Measurements from ENCODE around the gene PIK3R3. TPM values are rescaled to one million over a fixed set of nuclear protein-coding genes. Genes with fewer than 3 reads are reported as not detected.

The PIK3R3 gene
- total and polyA plus RNA-seq, 9 of the 15 experiments (the other 6 are each of a cell fraction or from before 2014, with no cell fraction given) = 1.4 to 7.7 (median 4.6) TPM

DNA sequence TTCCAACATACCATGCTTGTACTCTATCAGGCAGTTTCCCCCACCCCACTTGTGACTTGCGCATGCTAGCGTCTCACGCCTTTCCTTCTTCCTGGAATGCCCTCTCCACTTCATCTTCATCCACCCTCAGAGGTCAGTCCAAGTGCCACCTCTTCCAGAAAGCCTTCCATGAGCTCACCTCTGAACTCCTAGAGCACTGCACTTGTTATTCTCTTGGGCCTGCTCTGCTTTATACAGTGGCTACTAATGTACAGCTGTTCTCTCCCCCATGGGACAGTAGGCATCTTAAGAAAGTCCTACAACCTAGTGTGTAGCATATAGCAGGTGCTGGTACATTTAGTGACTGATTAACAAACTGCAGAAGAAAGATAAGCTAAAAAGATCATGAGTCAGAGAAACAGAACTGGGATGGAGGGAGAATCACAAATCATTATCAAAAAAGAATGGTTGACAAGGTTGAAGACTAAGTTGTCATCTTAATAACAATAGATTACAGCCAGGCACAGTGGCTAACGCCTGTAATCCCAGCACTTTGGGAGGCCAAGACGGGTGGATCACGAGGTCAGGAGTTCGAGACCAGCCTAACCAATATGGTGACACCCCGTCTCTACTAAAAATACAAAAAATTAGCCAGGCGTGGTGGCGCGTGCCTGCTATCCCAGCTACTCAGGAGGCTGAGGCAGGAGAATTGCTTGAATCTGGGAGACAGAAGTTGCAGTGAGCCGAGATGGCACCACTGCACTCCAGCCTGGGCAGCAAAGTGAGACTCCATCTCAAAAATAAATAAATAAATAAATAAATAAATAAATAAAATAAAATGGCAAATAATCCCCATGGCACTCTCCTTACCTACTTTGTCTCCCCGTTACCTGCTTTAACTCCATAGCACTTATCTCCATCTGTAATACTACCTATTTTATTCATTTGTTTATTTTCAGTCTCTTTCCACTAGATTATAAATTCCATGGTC lies 26.2 kb upstream of the PIK3R3 start (continued):
- no peak for TF ChIP-seq U2AF2 (optimal IDR thresholded peaks at IDR 0.05; ENCODE audit: low read depth, low read length)
- no peak for TF ChIP-seq ZBED1 (IDR thresholded peaks at IDR 0.05)
- peak; percentile 72 for TF ChIP-seq TAF9B (IDR thresholded peaks at IDR 0.05; ENCODE audit: partially characterized antibody)
- no peak for TF ChIP-seq ZFPM2 (CRISPR knock-in tag; IDR thresholded peaks at IDR 0.05)
- no peak for TF ChIP-seq SP2 (IDR thresholded peaks at IDR 0.05; ENCODE audit: extremely low read depth, low read depth, low read length, poor library complexity, severe bottlenecking)
- TF ChIP-seq, protein P1, sequence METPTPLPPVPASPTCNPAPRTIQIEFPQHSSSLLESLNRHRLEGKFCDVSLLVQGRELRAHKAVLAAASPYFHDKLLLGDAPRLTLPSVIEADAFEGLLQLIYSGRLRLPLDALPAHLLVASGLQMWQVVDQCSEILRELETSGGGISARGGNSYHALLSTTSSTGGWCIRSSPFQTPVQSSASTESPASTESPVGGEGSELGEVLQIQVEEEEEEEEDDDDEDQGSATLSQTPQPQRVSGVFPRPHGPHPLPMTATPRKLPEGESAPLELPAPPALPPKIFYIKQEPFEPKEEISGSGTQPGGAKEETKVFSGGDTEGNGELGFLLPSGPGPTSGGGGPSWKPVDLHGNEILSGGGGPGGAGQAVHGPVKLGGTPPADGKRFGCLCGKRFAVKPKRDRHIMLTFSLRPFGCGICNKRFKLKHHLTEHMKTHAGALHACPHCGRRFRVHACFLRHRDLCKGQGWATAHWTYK (CRISPR knock-in tag; IDR thresholded peaks at IDR 0.05) = peak; percentile 59
- no peak for TF ChIP-seq SNAPC5 (CRISPR knock-in tag; IDR thresholded peaks at IDR 0.05)
- TF ChIP-seq, protein P2, sequence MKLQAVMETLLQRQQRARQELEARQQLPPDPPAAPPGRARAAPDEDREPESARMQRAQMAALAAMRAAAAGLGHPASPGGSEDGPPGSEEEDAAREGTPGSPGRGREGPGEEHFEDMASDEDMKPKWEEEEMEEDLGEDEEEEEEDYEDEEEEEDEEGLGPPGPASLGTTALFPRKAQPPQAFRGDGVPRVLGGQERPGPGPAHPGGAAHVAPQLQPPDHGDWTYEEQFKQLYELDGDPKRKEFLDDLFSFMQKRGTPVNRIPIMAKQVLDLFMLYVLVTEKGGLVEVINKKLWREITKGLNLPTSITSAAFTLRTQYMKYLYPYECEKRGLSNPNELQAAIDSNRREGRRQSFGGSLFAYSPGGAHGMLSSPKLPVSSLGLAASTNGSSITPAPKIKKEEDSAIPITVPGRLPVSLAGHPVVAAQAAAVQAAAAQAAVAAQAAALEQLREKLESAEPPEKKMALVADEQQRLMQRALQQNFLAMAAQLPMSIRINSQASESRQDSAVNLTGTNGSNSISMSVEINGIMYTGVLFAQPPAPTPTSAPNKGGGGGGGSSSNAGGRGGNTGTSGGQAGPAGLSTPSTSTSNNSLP (IDR thresholded peaks at IDR 0.05; ENCODE audit: borderline replicate concordance, low read depth, low read length) = peak; percentile 98
- no peak for TF ChIP-seq BRF1 (IDR thresholded peaks at IDR 0.05; ENCODE audit: borderline replicate concordance, extremely low read depth, insufficient read length)
- no peak for TF ChIP-seq CGGBP1 (CRISPR knock-in tag; IDR thresholded peaks at IDR 0.05)
- TF ChIP-seq OTX1 (CRISPR knock-in tag; IDR thresholded peaks at IDR 0.05) = no peak
- no peak for TF ChIP-seq NR3C1 (CRISPR knock-in tag; IDR thresholded peaks at IDR 0.05)

Data from K562 (cell line).